Effector memory CD8-positive, alpha-beta T cell (primary cell): ENCODE results near the gene ASIC4.
A peak's percentile ranks its signal among the peaks of the same experiment; 100 is the strongest.

Experiments
- ATAC-seq: fragments of 150-1000 bp; cut with Tn5 transposase; replicated peaks from 2 replicates; pipeline ENCODE4 v1.10.0; 2021; ENCODE audit warnings: mild to moderate bottlenecking, moderate library complexity
- DNase-seq, 3 experiments: peaks; one replicate each; pipeline ENCODE4 v3.0.0; 2021
- H3K27ac Mint-ChIP-seq, 2 donors: one replicate each; pipeline ENCODE4 v1.8.0; 2022; ENCODE audit warnings: mild to moderate bottlenecking in 2 of 2, mixed read lengths in 2 of 2, moderate library complexity in 2 of 2
- H3K27me3 Mint-ChIP-seq, 2 donors: one replicate each; pipeline ENCODE4 v1.8.0; 2022; ENCODE audit warnings: mixed read lengths in 2 of 2
- H3K36me3 Mint-ChIP-seq: one replicate; pipeline ENCODE4 v1.8.0; 2022; ENCODE audit warnings: mild to moderate bottlenecking, moderate library complexity, mixed read lengths; ENCODE audit not compliant: insufficient read depth
- H3K4me1 Mint-ChIP-seq, 2 donors: one replicate each; pipeline ENCODE4 v1.8.0; 2022; ENCODE audit warnings: low read depth in 2 of 2, mixed read lengths in 2 of 2
- H3K4me3 Mint-ChIP-seq, 2 donors: one replicate each; pipeline ENCODE4 v1.8.0; 2022; ENCODE audit warnings: mild to moderate bottlenecking in 2 of 2, mixed read lengths in 2 of 2, moderate library complexity in 2 of 2
- H3K9me3 Mint-ChIP-seq, 2 donors: one replicate each; pipeline ENCODE4 v1.8.0; 2022; ENCODE audit warnings: mixed read lengths in 2 of 2

The ASIC4 gene

GRCh38 chr2:219475278-219475677, 39.0 kb upstream of the ASIC4 start:
- no peaks in the 10 kb centered on the region for H3K36me3 Mint-ChIP-seq
- H3K27ac Mint-ChIP-seq = no peak overlapping the region
- no peaks in the 10 kb centered on the region for H3K9me3 Mint-ChIP-seq
- H3K4me1 Mint-ChIP-seq = peaks cover 4 to 6% of the 10 kb centered on the region in 2 donors
- no peak for ATAC-seq
- no peak overlapping the region for H3K4me3 Mint-ChIP-seq
- peaks cover 21 to 60% of the 10 kb centered on the region in 2 donors for H3K27me3 Mint-ChIP-seq
- DNase-seq = no peak

GRCh38 chr2:219475697-219476651, 38.3 kb upstream of the ASIC4 start:
- peaks cover 23 to 61% of the 10 kb centered on the region in 2 donors for H3K27me3 Mint-ChIP-seq
- DNase-seq (peak; percentile 41 to 48 (median 43)), ATAC-seq (peak; percentile 72)
- no peaks in the 10 kb centered on the region for H3K9me3 Mint-ChIP-seq
- H3K36me3 Mint-ChIP-seq = no peaks in the 10 kb centered on the region
- no peak overlapping the region for H3K4me3 Mint-ChIP-seq
- peaks cover 4 to 6% of the 10 kb centered on the region in 2 donors for H3K4me1 Mint-ChIP-seq
- H3K27ac Mint-ChIP-seq = peak overlapping the region in 1 of 2 donors; percentile 81

DNA sequence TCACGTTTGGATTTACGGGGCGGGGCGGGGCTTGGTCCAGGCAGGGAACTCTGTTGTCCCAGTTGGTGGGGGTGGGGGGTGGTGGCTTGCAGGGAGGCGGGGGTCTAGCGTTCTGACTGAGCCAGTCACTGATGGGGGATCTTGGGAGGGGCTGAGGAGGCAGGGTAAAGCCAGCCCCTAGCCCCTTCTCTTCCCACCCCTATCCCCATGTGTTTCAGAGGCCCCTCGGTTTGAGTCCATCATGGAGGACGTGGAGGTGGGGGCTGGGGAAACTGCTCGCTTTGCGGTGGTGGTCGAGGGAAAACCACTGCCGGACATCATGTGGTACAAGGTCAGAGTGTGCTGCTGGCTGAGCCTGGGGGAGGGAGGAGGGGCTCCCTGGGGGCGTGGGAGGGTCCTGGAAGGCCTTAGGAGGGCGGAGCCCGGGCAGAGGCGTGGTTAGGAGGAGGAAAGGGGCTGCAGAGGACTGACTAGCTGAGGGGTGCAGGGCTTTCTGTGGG, 37.6 kb upstream of the ASIC4 start:
- Mint-ChIP-seq H3K27me3 (peaks cover 20 to 61% of the 10 kb centered on the region in 2 donors), H3K4me3 (no peak overlapping the region), H3K4me1 (peaks cover 4 to 6% of the 10 kb centered on the region in 2 donors), H3K36me3 (no peaks in the 10 kb centered on the region), H3K9me3 (no peaks in the 10 kb centered on the region), H3K27ac (peak overlapping the region in 1 of 2 donors; percentile 81)
- DNase-seq (no peak), ATAC-seq (no peak)

GRCh38 chr2:219477179-219477578, 37.1 kb upstream of the ASIC4 start:
- Mint-ChIP-seq H3K9me3 (no peaks in the 10 kb centered on the region), H3K4me1 (peaks cover 4 to 6% of the 10 kb centered on the region in 2 donors), H3K4me3 (no peak overlapping the region), H3K36me3 (no peaks in the 10 kb centered on the region), H3K27me3 (peaks cover 20 to 63% of the 10 kb centered on the region in 2 donors), H3K27ac (no peak overlapping the region)
- no peak for ATAC-seq
- no peak for DNase-seq

- Mint-ChIP-seq H3K27ac (no peak overlapping the region), H3K27me3 (peaks cover 23 to 69% of the 10 kb centered on the region in 2 donors), H3K36me3 (no peaks in the 10 kb centered on the region), H3K4me1 (peaks cover 4 to 6% of the 10 kb centered on the region in 2 donors), H3K4me3 (no peak overlapping the region), H3K9me3 (no peaks in the 10 kb centered on the region)
- DNase-seq (no peak), ATAC-seq (no peak)
Measured at GRCh38 chr2:219477815-219478214, 36.5 kb upstream of the ASIC4 start.

GRCh38 chr2:219478916-219479315, 35.4 kb upstream of the ASIC4 start:
- DNase-seq (no peak), ATAC-seq (no peak)
- Mint-ChIP-seq H3K27me3 (peaks cover 28 to 71% of the 10 kb centered on the region in 2 donors), H3K4me1 (peaks cover 4 to 8% of the 10 kb centered on the region in 2 donors), H3K4me3 (no peak overlapping the region), H3K27ac (no peak overlapping the region), H3K9me3 (no peaks in the 10 kb centered on the region), H3K36me3 (no peaks in the 10 kb centered on the region)

GRCh38 chr2:219480004-219480403, 34.3 kb upstream of the ASIC4 start:
- no peaks in the 10 kb centered on the region for H3K36me3 Mint-ChIP-seq
- H3K4me1 Mint-ChIP-seq = peaks cover 9 to 12% of the 10 kb centered on the region in 2 donors
- DNase-seq (no peak), ATAC-seq (no peak)
- H3K27ac Mint-ChIP-seq = no peak overlapping the region
- H3K4me3 Mint-ChIP-seq = no peak overlapping the region
- H3K27me3 Mint-ChIP-seq = peaks cover 32 to 77% of the 10 kb centered on the region in 2 donors
- H3K9me3 Mint-ChIP-seq = no peaks in the 10 kb centered on the region

DNA sequence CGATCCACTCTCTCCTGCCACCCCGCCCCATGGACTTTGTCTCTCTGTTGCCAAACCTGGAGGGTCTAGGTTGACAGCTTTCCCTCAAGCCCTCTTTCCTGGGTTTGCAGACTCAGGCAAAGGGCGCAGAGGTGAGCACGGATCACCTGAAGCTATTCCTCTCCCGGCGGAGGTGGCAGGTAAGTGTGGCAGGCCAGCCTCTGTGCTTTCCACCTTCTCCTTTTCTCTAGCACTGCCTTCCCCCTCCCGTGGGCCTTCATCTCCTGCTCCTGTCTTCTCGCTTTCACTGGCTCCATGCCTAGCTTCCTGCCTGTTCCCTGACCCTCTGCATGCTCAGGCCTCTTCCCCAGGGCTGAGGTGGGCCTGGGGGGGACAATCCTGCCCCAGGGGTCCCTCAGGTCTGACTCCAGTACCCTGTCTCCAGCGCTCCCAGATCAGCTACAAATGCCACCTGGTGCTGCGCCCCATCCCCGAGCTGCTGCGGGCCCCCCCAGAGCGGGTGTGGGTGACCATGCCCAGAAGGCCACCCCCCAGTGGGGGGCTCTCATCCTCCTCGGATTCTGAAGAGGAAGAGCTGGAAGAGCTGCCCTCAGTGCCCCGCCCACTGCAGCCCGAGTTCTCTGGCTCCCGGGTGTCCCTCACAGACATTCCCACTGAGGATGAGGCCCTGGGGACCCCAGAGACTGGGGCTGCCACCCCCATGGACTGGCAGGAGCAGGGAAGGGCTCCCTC, 31.4 kb upstream of the ASIC4 start:
- Mint-ChIP-seq H3K36me3 (no peaks in the 10 kb centered on the region), H3K4me1 (peaks cover 5 to 8% of the 10 kb centered on the region in 2 donors), H3K27me3 (peaks cover 37 to 80% of the 10 kb centered on the region in 2 donors), H3K4me3 (no peak overlapping the region), H3K27ac (no peak overlapping the region), H3K9me3 (no peaks in the 10 kb centered on the region)
- no peak for ATAC-seq
- DNase-seq = no peak

GRCh38 chr2:219483451-219484342, 30.6 kb upstream of the ASIC4 start:
- peaks cover 37 to 88% of the 10 kb centered on the region in 2 donors for H3K27me3 Mint-ChIP-seq
- H3K9me3 Mint-ChIP-seq = no peaks in the 10 kb centered on the region
- peaks cover 5 to 8% of the 10 kb centered on the region in 2 donors for H3K4me1 Mint-ChIP-seq
- ATAC-seq (peak; percentile 43), DNase-seq (no peak)
- no peaks in the 10 kb centered on the region for H3K36me3 Mint-ChIP-seq
- peak overlapping the region; percentile 66 to 73 for H3K4me3 Mint-ChIP-seq
- H3K27ac Mint-ChIP-seq = no peak overlapping the region

GRCh38 chr2:219484343-219485200, 29.7 kb upstream of the ASIC4 start:
- Mint-ChIP-seq H3K27ac (no peak overlapping the region), H3K4me1 (peaks cover 5 to 8% of the 10 kb centered on the region in 2 donors), H3K27me3 (peaks cover 42 to 97% of the 10 kb centered on the region in 2 donors), H3K36me3 (no peaks in the 10 kb centered on the region), H3K4me3 (peak overlapping the region; percentile 66 to 73), H3K9me3 (no peaks in the 10 kb centered on the region)
- ATAC-seq = peak; percentile 52
- DNase-seq = no peak

DNA sequence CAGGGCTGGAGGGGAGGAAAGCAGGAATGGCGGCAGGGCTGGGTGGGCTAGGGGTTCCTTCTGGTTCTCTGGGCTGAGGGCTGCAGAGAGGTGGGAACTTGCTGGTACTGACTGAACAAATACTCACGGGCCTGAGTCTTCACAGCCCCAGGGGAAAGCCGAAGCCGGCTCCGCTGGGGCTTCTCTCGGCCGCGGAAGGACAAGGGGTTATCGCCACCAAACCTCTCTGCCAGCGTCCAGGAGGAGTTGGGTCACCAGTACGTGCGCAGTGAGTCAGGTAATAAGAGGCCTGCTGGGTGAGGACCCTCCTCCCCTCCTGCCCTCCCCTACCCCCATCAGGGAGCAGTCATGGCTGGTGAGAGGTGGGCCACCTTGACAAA, 29.1 kb upstream of the ASIC4 start:
- DNase-seq = no peak
- Mint-ChIP-seq H3K9me3 (no peaks in the 10 kb centered on the region), H3K27me3 (peaks cover 46 to 97% of the 10 kb centered on the region in 2 donors), H3K4me1 (peaks cover 5 to 8% of the 10 kb centered on the region in 2 donors), H3K4me3 (peak overlapping the region; percentile 36 to 51), H3K27ac (no peak overlapping the region), H3K36me3 (no peaks in the 10 kb centered on the region)
- no peak for ATAC-seq

DNA sequence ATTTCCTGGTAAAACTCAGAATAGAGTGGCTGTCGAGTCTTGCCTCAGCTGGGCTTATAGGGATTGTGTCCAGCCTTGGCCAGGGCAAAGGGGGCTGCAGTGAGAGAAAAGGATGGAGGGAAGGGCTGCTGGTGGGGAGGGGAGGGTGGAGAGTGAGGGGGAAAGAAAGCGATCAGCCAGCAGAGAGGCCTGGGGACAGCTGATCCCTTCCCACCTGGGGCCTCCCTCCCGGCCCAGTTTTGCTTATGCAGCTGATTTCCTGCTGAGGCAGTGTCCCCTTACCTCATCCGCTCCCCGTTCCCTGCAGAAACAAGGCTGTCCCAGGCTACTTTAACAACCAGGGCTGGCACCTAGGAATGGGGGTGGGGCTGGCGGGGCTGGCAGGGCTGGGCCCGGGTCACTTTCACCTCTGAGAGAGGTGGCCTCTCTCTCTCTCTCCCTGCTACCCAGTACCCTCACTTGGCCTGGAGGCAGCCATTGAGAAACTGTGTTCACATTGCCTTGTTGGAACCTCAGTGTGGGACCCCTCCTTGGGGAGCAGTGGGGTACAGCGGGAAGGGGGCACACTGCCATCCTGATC, 27.8 kb upstream of the ASIC4 start:
- DNase-seq (no peak), ATAC-seq (no peak)
- H3K4me1 Mint-ChIP-seq = peaks cover 5 to 8% of the 10 kb centered on the region in 2 donors
- H3K4me3 Mint-ChIP-seq = no peak overlapping the region
- no peak overlapping the region for H3K27ac Mint-ChIP-seq
- no peaks in the 10 kb centered on the region for H3K9me3 Mint-ChIP-seq
- H3K27me3 Mint-ChIP-seq = peaks cover 47 to 97% of the 10 kb centered on the region in 2 donors
- H3K36me3 Mint-ChIP-seq = no peaks in the 10 kb centered on the region
